Stimulated activated naive CD4-positive, alpha-beta T cell (primary cell): ENCODE data around the gene TNFRSF18.

Experiments used
- DNase-seq, 6 experiments: peaks; one replicate each; lab custom pipeline; 2025; lab: John Stamatoyannopoulos, UW

TNFRSF18 gene

GRCh38 chr1:1228596-1229321 is 22.4 kb upstream of the TNFRSF18 start:
- DNase-seq = no peak

- no peak for DNase-seq
Measured at GRCh38 chr1:1228187-1228586, 21.8 kb upstream of the TNFRSF18 start.

GRCh38 chr1:1227386-1227785 is 21.0 kb upstream of the TNFRSF18 start:
- no peak for DNase-seq

- DNase-seq = no peak
Measured at GRCh38 chr1:1226566-1227362, 20.4 kb upstream of the TNFRSF18 start.

GRCh38 chr1:1225913-1226312 is 19.5 kb upstream of the TNFRSF18 start:
- no peak for DNase-seq

- no peak for DNase-seq
Measured at GRCh38 chr1:1225238-1225845, 18.9 kb upstream of the TNFRSF18 start.

- no peak for DNase-seq
Measured at GRCh38 chr1:1223891-1224290, 17.5 kb upstream of the TNFRSF18 start.

- DNase-seq = no peak
Measured at GRCh38 chr1:1223321-1223720, 16.9 kb upstream of the TNFRSF18 start.

- DNase-seq = no peak
Measured at GRCh38 chr1:1222575-1223225, 16.3 kb upstream of the TNFRSF18 start.

- DNase-seq = no peak
Measured at GRCh38 chr1:1221887-1222574, 15.6 kb upstream of the TNFRSF18 start.

GRCh38 chr1:1220197-1220596 is 13.8 kb upstream of the TNFRSF18 start:
- DNase-seq = no peak

- no peak for DNase-seq
Measured at GRCh38 chr1:1219341-1219740, 12.9 kb upstream of the TNFRSF18 start.

- DNase-seq = no peak
Measured at GRCh38 chr1:1218524-1219200, 12.3 kb upstream of the TNFRSF18 start.

GRCh38 chr1:1217621-1218523 is 11.5 kb upstream of the TNFRSF18 start:
- DNase-seq = no peak

GRCh38 chr1:1216770-1217620 is 10.6 kb upstream of the TNFRSF18 start:
- DNase-seq = no peak

GRCh38 chr1:1215881-1216605 is 9.7 kb upstream of the TNFRSF18 start:
- DNase-seq = no peak

- DNase-seq = peak in 1 of 6 experiments; percentile 11
Measured at GRCh38 chr1:1215080-1215676, 8.8 kb upstream of the TNFRSF18 start.
